Activated CD4-positive, alpha-beta T cell treated with anti-CD3 and anti-CD28 coated beads for 4 hours (primary cell): Measurements from ENCODE around the gene TBC1D2.
"Not testable (repeated sequence)": the region's sequence is repeated elsewhere in the genome, so short reads cannot be mapped to it uniquely, and the experiment has no call there.

ENCODE experiments used
- DNase-seq, 2 donors: peaks; one replicate each; pipeline ENCODE4 v3.0.0-alpha.2; 2020

Gene TBC1D2

GRCh38 chr9:98255578-98256296 is at the start of gene TBC1D2:
Gene TBC1D2, minus strand, starts transcription at chr9:98255649. Its CDS starts 108 bp downstream, at chr9:98255541.
- DNase-seq = peak; percentile 96 to 98

- no peak for DNase-seq
Measured at GRCh38 chr9:98304381-98304780, 48.9 kb upstream of the TBC1D2 start.

GRCh38 chr9:98303633-98304125 is 48.2 kb upstream of the TBC1D2 start:
- no peak for DNase-seq

GRCh38 chr9:98302938-98303632 is 47.6 kb upstream of the TBC1D2 start:
- DNase-seq = no peak

- DNase-seq = no peak
Measured at GRCh38 chr9:98302150-98302549, 46.7 kb upstream of the TBC1D2 start.

- DNase-seq = no peak
Measured at GRCh38 chr9:98300611-98301010, 45.2 kb upstream of the TBC1D2 start.

GRCh38 chr9:98298476-98298875 is 43.0 kb upstream of the TBC1D2 start:
- DNase-seq = no peak

GRCh38 chr9:98295824-98296223 is 40.4 kb upstream of the TBC1D2 start:
- DNase-seq = no peak

GRCh38 chr9:98291820-98292219 is 36.4 kb upstream of the TBC1D2 start:
- DNase-seq = no peak

- no peak for DNase-seq
Measured at GRCh38 chr9:98290411-98290810, 35.0 kb upstream of the TBC1D2 start.

GRCh38 chr9:98289614-98290201 is 34.3 kb upstream of the TBC1D2 start:
- DNase-seq = no peak

GRCh38 chr9:98288881-98289280 is 33.4 kb upstream of the TBC1D2 start:
- DNase-seq = no peak

- DNase-seq = no peak
Measured at GRCh38 chr9:98287384-98287783, 31.9 kb upstream of the TBC1D2 start.

GRCh38 chr9:98285446-98285845 is 30.0 kb upstream of the TBC1D2 start:
- no peak for DNase-seq

GRCh38 chr9:98284754-98285153 is 29.3 kb upstream of the TBC1D2 start:
- no peak for DNase-seq

GRCh38 chr9:98283143-98283542 is 27.7 kb upstream of the TBC1D2 start:
- DNase-seq = not testable (repeated sequence)

- DNase-seq = no peak
Measured at GRCh38 chr9:98281281-98281680, 25.8 kb upstream of the TBC1D2 start.

GRCh38 chr9:98280574-98280973 is 25.1 kb upstream of the TBC1D2 start:
- DNase-seq = no peak

GRCh38 chr9:98280162-98280561 is 24.7 kb upstream of the TBC1D2 start:
- DNase-seq = no peak

GRCh38 chr9:98276907-98277469 is 21.5 kb upstream of the TBC1D2 start:
- no peak for DNase-seq

GRCh38 chr9:98275159-98275558 is 19.7 kb upstream of the TBC1D2 start:
- DNase-seq = no peak

- no peak for DNase-seq
Measured at GRCh38 chr9:98272083-98272482, 16.6 kb upstream of the TBC1D2 start.

- DNase-seq = no peak
Measured at GRCh38 chr9:98271479-98271878, 16.0 kb upstream of the TBC1D2 start.

- not testable (repeated sequence) for DNase-seq
Measured at GRCh38 chr9:98270284-98270683, 14.8 kb upstream of the TBC1D2 start.
